Duodenal mucosa (tissue), 2 donors: ENCODE results near the gene ANXA3.

ENCODE experiments used
- H3K27ac ChIP-seq: one replicate; pipeline ENCODE4 v1.7.0; 2013; ENCODE audit warnings: low read depth, low read length
- H3K27me3 ChIP-seq, 2 donors: one replicate each; pipeline ENCODE4 v1.7.0; 2013; ENCODE audit warnings: low read length in 2 of 2, control low read depth in 1 of 2; ENCODE audit not compliant: insufficient read depth in 2 of 2, control insufficient read depth in 1 of 2
- H3K36me3 ChIP-seq, 2 donors: one replicate each; pipeline ENCODE4 v1.7.0; 2013; ENCODE audit warnings: low read length in 2 of 2, control low read depth in 1 of 2; ENCODE audit not compliant: insufficient read depth in 2 of 2, control insufficient read depth in 1 of 2
- H3K4me1 ChIP-seq, 2 donors: one replicate each; pipeline ENCODE4 v1.7.0; 2013; ENCODE audit warnings: low read length in 2 of 2, control low read depth in 1 of 2; ENCODE audit not compliant: insufficient read depth in 2 of 2, control insufficient read depth in 1 of 2
- H3K4me3 ChIP-seq, 2 donors: one replicate each; pipeline ENCODE4 v1.7.0; 2013; ENCODE audit warnings: low read length in 2 of 2, low read depth in 1 of 2
- H3K9ac ChIP-seq, 2 donors: one replicate each; pipeline ENCODE4 v1.7.0; 2013; ENCODE audit warnings: low read length in 2 of 2, low read depth in 1 of 2
- H3K9me3 ChIP-seq, 2 donors: one replicate each; pipeline ENCODE4 v1.7.0; 2013; ENCODE audit warnings: low read length in 2 of 2, control low read depth in 1 of 2; ENCODE audit not compliant: control insufficient read depth in 1 of 2

The ANXA3 gene

GRCh38 chr4:78621395-78621794 lies 69.8 kb downstream of the ANXA3 start:
- Histone ChIP-seq H3K27me3 (no peaks in the 10 kb centered on the region), H3K27ac (no peak overlapping the region), H3K4me3 (no peak overlapping the region), H3K36me3 (no peaks in the 10 kb centered on the region), H3K4me1 (peaks cover 5 to 7% of the 10 kb centered on the region in 2 donors), H3K9ac (no peak overlapping the region), H3K9me3 (no peaks in the 10 kb centered on the region)

- Histone ChIP-seq H3K27ac (no peak overlapping the region), H3K4me3 (no peak overlapping the region), H3K9ac (no peak overlapping the region), H3K36me3 (no peaks in the 10 kb centered on the region), H3K4me1 (peaks cover 7 to 12% of the 10 kb centered on the region in 2 donors), H3K9me3 (no peaks in the 10 kb centered on the region), H3K27me3 (no peaks in the 10 kb centered on the region)
Measured at GRCh38 chr4:78622253-78622979, 70.8 kb downstream of the ANXA3 start.

- Histone ChIP-seq H3K9ac (no peak overlapping the region), H3K27me3 (no peaks in the 10 kb centered on the region), H3K4me1 (peaks cover 12 to 19% of the 10 kb centered on the region in 2 donors), H3K27ac (no peak overlapping the region), H3K4me3 (no peak overlapping the region), H3K36me3 (no peaks in the 10 kb centered on the region), H3K9me3 (no peaks in the 10 kb centered on the region)
Measured at GRCh38 chr4:78624048-78624447, 72.5 kb downstream of the ANXA3 start.

GRCh38 chr4:78625073-78625472 lies 73.5 kb downstream of the ANXA3 start:
- peaks cover 22 to 28% of the 10 kb centered on the region in 2 donors for H3K4me1 ChIP-seq
- no peak overlapping the region for H3K27ac ChIP-seq
- no peak overlapping the region for H3K9ac ChIP-seq
- no peaks in the 10 kb centered on the region for H3K9me3 ChIP-seq
- H3K36me3 ChIP-seq, result no peaks in the 10 kb centered on the region
- no peak overlapping the region for H3K4me3 ChIP-seq
- H3K27me3 ChIP-seq, result no peaks in the 10 kb centered on the region

GRCh38 chr4:78627046-78627965 lies 75.7 kb downstream of the ANXA3 start:
- Histone ChIP-seq H3K4me1 (peaks cover 31 to 32% of the 10 kb centered on the region in 2 donors), H3K9ac (no peak overlapping the region), H3K27me3 (no peaks in the 10 kb centered on the region), H3K4me3 (no peak overlapping the region), H3K36me3 (no peaks in the 10 kb centered on the region), H3K27ac (no peak overlapping the region), H3K9me3 (no peaks in the 10 kb centered on the region)

- Histone ChIP-seq H3K27ac (no peak overlapping the region), H3K36me3 (no peaks in the 10 kb centered on the region), H3K9ac (no peak overlapping the region), H3K9me3 (no peaks in the 10 kb centered on the region), H3K4me3 (no peak overlapping the region), H3K4me1 (peaks cover 24 to 30% of the 10 kb centered on the region in 2 donors), H3K27me3 (no peaks in the 10 kb centered on the region)
Measured at GRCh38 chr4:78627966-78628678, 76.6 kb downstream of the ANXA3 start.

GRCh38 chr4:78629991-78630541 lies 78.5 kb downstream of the ANXA3 start:
- Histone ChIP-seq H3K27me3 (no peaks in the 10 kb centered on the region), H3K27ac (no peak overlapping the region), H3K4me1 (peaks cover 24 to 30% of the 10 kb centered on the region in 2 donors), H3K4me3 (no peak overlapping the region), H3K9me3 (no peaks in the 10 kb centered on the region), H3K9ac (no peak overlapping the region), H3K36me3 (no peaks in the 10 kb centered on the region)

GRCh38 chr4:78630615-78631014 lies 79.0 kb downstream of the ANXA3 start:
- Histone ChIP-seq H3K27me3 (no peaks in the 10 kb centered on the region), H3K27ac (peak overlapping the region; percentile 11), H3K9me3 (no peaks in the 10 kb centered on the region), H3K9ac (no peak overlapping the region), H3K4me3 (no peak overlapping the region), H3K4me1 (peaks cover 24 to 30% of the 10 kb centered on the region in 2 donors), H3K36me3 (no peaks in the 10 kb centered on the region)

GRCh38 chr4:78634011-78634664 lies 82.6 kb downstream of the ANXA3 start:
- Histone ChIP-seq H3K27ac (no peak overlapping the region), H3K9me3 (no peaks in the 10 kb centered on the region), H3K27me3 (no peaks in the 10 kb centered on the region), H3K4me1 (peaks cover 15 to 18% of the 10 kb centered on the region in 2 donors), H3K36me3 (no peaks in the 10 kb centered on the region), H3K9ac (no peak overlapping the region), H3K4me3 (no peak overlapping the region)
